VCaP (cell line): Measurements from ENCODE around the gene TKFC.

Experiments used
- H3K27ac ChIP-seq: fragments of 450-650 bp; 2 replicates; pipeline ENCODE4 v1.5.1; 2017
- CTCF ChIP-seq: fragments of 450-650 bp; conservative IDR thresholded peaks from 2 replicates; pipeline ENCODE4 v1.5.1; 2017; ENCODE audit warnings: mild to moderate bottlenecking, moderate library complexity

Gene TKFC

GRCh38 chr11:61305417-61305816 is 27.6 kb upstream of the TKFC start:
- no peak for TF ChIP-seq CTCF
- H3K27ac ChIP-seq = no peak overlapping the region

GRCh38 chr11:61306221-61306620 is 26.8 kb upstream of the TKFC start:
- H3K27ac ChIP-seq = no peak overlapping the region
- TF ChIP-seq CTCF = no peak

- no peak for TF ChIP-seq CTCF
- no peak overlapping the region for H3K27ac ChIP-seq
Observed at GRCh38 chr11:61307354-61307753, 25.7 kb upstream of the TKFC start.

- TF ChIP-seq CTCF = no peak
- H3K27ac ChIP-seq = no peak overlapping the region
Observed at GRCh38 chr11:61309141-61309540, 23.9 kb upstream of the TKFC start.

GRCh38 chr11:61309739-61310138 is 23.3 kb upstream of the TKFC start:
- TF ChIP-seq CTCF = no peak
- no peak overlapping the region for H3K27ac ChIP-seq

- H3K27ac ChIP-seq = no peak overlapping the region
- no peak for TF ChIP-seq CTCF
Observed at GRCh38 chr11:61310749-61311148, 22.3 kb upstream of the TKFC start.

- H3K27ac ChIP-seq = no peak overlapping the region
- no peak for TF ChIP-seq CTCF
Observed at GRCh38 chr11:61315260-61315659, 17.8 kb upstream of the TKFC start.
